IMR-90 (cell line): Measurements from ENCODE around the gene PRMT1. TPM values are rescaled to one million over a fixed set of nuclear protein-coding genes. Genes with fewer than 3 reads are reported as not detected.

Experiments used
- ATAC-seq: fragments of 200-7000 bp; cut with Tn5 transposase; 2 replicates; pipeline ENCODE4 v1.9.1; 2020; ENCODE audit warnings: low read depth, mild to moderate bottlenecking, moderate library complexity
- BruUV-seq: library from RNA; stranded (reverse); fragments of 400-500 nt; replicated peaks from 2 replicates; lab custom pipeline; 2021; lab: Mats Ljungman, UMichigan
- CTCF ChIA-PET: fragments of 300-600 bp; formaldehyde crosslinking; extraction: SDS; loops from one replicate; lab custom pipeline; 2021; ENCODE audit warnings: antibody characterized with exemption; lab: Yijun Ruan, JAX
- POLR2A ChIA-PET: fragments of 300-600 bp; sonication (Branson Sonifier 250); formaldehyde crosslinking; loops from one replicate; lab custom pipeline; 2022; ENCODE audit warnings: antibody characterized with exemption; ENCODE audit not compliant: unreplicated experiment; lab: Charles Lee
- DNase-seq: peaks from one replicate; pipeline ENCODE4 v3.0.0; 2013
- H2AFZ ChIP-seq: replicated peaks from 2 replicates; pipeline ENCODE3; 2013; ENCODE audit warnings: low read length, mild to moderate bottlenecking; ENCODE audit not compliant: poor library complexity
- H2AK5ac ChIP-seq: 2 replicates; pipeline ENCODE4 v1.6.1; 2013; ENCODE audit warnings: low read depth, low read length, inconsistent platforms
- H2AK9ac ChIP-seq: replicated peaks from 2 replicates; pipeline ENCODE3; 2013; ENCODE audit warnings: mild to moderate bottlenecking, low read depth, low read length, moderate library complexity; ENCODE audit not compliant: poor library complexity
- H2BK120ac ChIP-seq: 2 replicates; pipeline ENCODE4 v1.6.1; 2013; ENCODE audit warnings: low read depth, low read length, inconsistent platforms
- H2BK15ac ChIP-seq: 3 replicates; pipeline ENCODE4 v1.6.1; 2013; ENCODE audit warnings: low read depth, low read length, inconsistent platforms
- H2BK20ac ChIP-seq: 2 replicates; pipeline ENCODE4 v1.6.1; 2013; ENCODE audit warnings: low read depth, mild to moderate bottlenecking, inconsistent platforms, low read length, moderate library complexity
- H2BK5ac ChIP-seq: 2 replicates; pipeline ENCODE4 v1.6.1; 2013; ENCODE audit warnings: mild to moderate bottlenecking, low read depth, low read length, inconsistent platforms; ENCODE audit not compliant: poor library complexity, severe bottlenecking
- H3K14ac ChIP-seq: replicated peaks from 2 replicates; pipeline ENCODE4 v1.6.1; 2013; ENCODE audit warnings: low read depth, low read length, inconsistent platforms
- H3K18ac ChIP-seq: 2 replicates; pipeline ENCODE4 v1.6.1; 2013; ENCODE audit warnings: low read depth, low read length, control low read depth
- H3K23ac ChIP-seq: 2 replicates; pipeline ENCODE4 v1.6.1; 2013; ENCODE audit warnings: low read depth, low read length, inconsistent platforms
- H3K27ac ChIP-seq: 2 replicates; pipeline ENCODE4 v1.5.1; 2013; ENCODE audit warnings: mild to moderate bottlenecking, control low read depth, low read length; ENCODE audit not compliant: insufficient read depth
- H3K27me3 ChIP-seq: 2 replicates; pipeline ENCODE4 v1.6.1; 2013; ENCODE audit warnings: low read length; ENCODE audit not compliant: control insufficient read depth, insufficient read depth
- H3K36me3 ChIP-seq: 2 replicates; pipeline ENCODE4 v1.6.1; 2013; ENCODE audit warnings: low read length, mixed read lengths; ENCODE audit not compliant: control insufficient read depth, insufficient read depth
- H3K4ac ChIP-seq: 2 replicates; pipeline ENCODE4 v1.6.1; 2013; ENCODE audit warnings: low read depth, low read length, inconsistent platforms
- H3K4me1 ChIP-seq: 2 replicates; pipeline ENCODE4 v1.6.1; 2013; ENCODE audit warnings: low read length, mixed read lengths; ENCODE audit not compliant: control insufficient read depth, insufficient read depth
- H3K4me2 ChIP-seq: 2 replicates; pipeline ENCODE4 v1.6.1; 2013; ENCODE audit warnings: low read depth, mild to moderate bottlenecking, control low read depth, low read length, moderate library complexity
- H3K4me3 ChIP-seq: 2 replicates; pipeline ENCODE4 v1.5.1; 2013; ENCODE audit warnings: low read depth, mild to moderate bottlenecking, control low read depth, low read length, moderate library complexity; ENCODE audit not compliant: insufficient read depth
- H3K56ac ChIP-seq: 2 replicates; pipeline ENCODE4 v1.6.1; 2013; ENCODE audit warnings: low read length, inconsistent platforms; ENCODE audit not compliant: insufficient read depth; ENCODE audit errors: extremely low read depth
- H3K79me1 ChIP-seq, 2 experiments: 2 replicates each; pipeline ENCODE4 v1.6.1; 2013; ENCODE audit warnings: low read length in 2 of 2, inconsistent platforms in 1 of 2, low read depth in 1 of 2
- H3K9ac ChIP-seq: 2 replicates; pipeline ENCODE4 v1.6.1; 2013; ENCODE audit warnings: low read depth, low read length, control low read depth
- H3K9me1 ChIP-seq: 2 replicates; pipeline ENCODE4 v1.6.1; 2013; ENCODE audit warnings: low read length, inconsistent platforms; ENCODE audit not compliant: insufficient read depth
- H3K9me3 ChIP-seq: 2 replicates; pipeline ENCODE4 v1.6.1; 2013; ENCODE audit warnings: low read length; ENCODE audit not compliant: control insufficient read depth, insufficient read depth
- H4K20me1 ChIP-seq: 2 replicates; pipeline ENCODE4 v1.6.1; 2013; ENCODE audit warnings: low read length, inconsistent platforms; ENCODE audit not compliant: insufficient read depth
- H4K5ac ChIP-seq: 2 replicates; pipeline ENCODE4 v1.6.1; 2013; ENCODE audit warnings: mild to moderate bottlenecking, low read depth, low read length, control low read depth
- H4K8ac ChIP-seq, 2 experiments: 2 replicates each; pipeline ENCODE4 v1.6.1; 2013; ENCODE audit warnings: low read depth in 2 of 2, low read length in 2 of 2, control low read depth in 1 of 2, inconsistent platforms in 1 of 2
- H4K91ac ChIP-seq: 2 replicates; pipeline ENCODE4 v1.6.1; 2013; ENCODE audit warnings: low read depth, low read length, inconsistent platforms; ENCODE audit not compliant: insufficient read depth
- BHLHE40 ChIP-seq: fragments of 150-350 bp; IDR thresholded peaks from 2 replicates; pipeline ENCODE4 v1.6.1; 2016; ENCODE audit warnings: mild to moderate bottlenecking, low read depth, low read length
- CEBPB ChIP-seq: IDR thresholded peaks from 2 replicates; pipeline ENCODE4 v1.6.1; 2012; ENCODE audit warnings: low read depth, low read length, improper control_type of control experiment
- CTCF ChIP-seq: conservative IDR thresholded peaks from 2 replicates; pipeline ENCODE4 v1.5.1; 2012; ENCODE audit warnings: mild to moderate bottlenecking, low read depth, low read length, improper control_type of control experiment
- ELK1 ChIP-seq: fragments of 150-350 bp; IDR thresholded peaks from 2 replicates; pipeline ENCODE4 v1.6.1; 2016; ENCODE audit warnings: low read depth, mild to moderate bottlenecking, low read length, moderate library complexity, borderline replicate concordance
- FOS ChIP-seq: fragments of 150-350 bp; IDR thresholded peaks from 2 replicates; pipeline ENCODE4 v1.6.1; 2016; ENCODE audit warnings: low read depth, low read length
- MAFK ChIP-seq: IDR thresholded peaks from 2 replicates; pipeline ENCODE4 v1.6.1; 2012; ENCODE audit warnings: low read depth, low read length, improper control_type of control experiment
- MAZ ChIP-seq: IDR thresholded peaks from 2 replicates; pipeline ENCODE4 v1.6.1; 2012; ENCODE audit warnings: low read depth, mild to moderate bottlenecking, low read length, improper control_type of control experiment, moderate library complexity, borderline replicate concordance
- MXI1 ChIP-seq: IDR thresholded peaks from 2 replicates; pipeline ENCODE4 v1.6.1; 2012; ENCODE audit warnings: low read depth, mild to moderate bottlenecking, low read length, moderate library complexity, borderline replicate concordance
- POLR2A ChIP-seq: IDR thresholded peaks from 2 replicates; pipeline ENCODE4 v1.6.1; 2012; ENCODE audit warnings: mild to moderate bottlenecking, low read depth, low read length
- RCOR1 ChIP-seq: IDR thresholded peaks from 2 replicates; pipeline ENCODE4 v1.6.1; 2012; ENCODE audit warnings: mild to moderate bottlenecking, low read length, improper control_type of control experiment; ENCODE audit not compliant: insufficient replicate concordance
- RFX5 ChIP-seq: IDR thresholded peaks from 2 replicates; pipeline ENCODE4 v1.8.0; 2012; ENCODE audit warnings: low read depth, mild to moderate bottlenecking, low read length, moderate library complexity
- SMC3 ChIP-seq: fragments of 150-350 bp; IDR thresholded peaks from 2 replicates; pipeline ENCODE4 v1.6.1; 2016; ENCODE audit warnings: low read depth, mild to moderate bottlenecking, antibody characterized with exemption, low read length, moderate library complexity
- USF2 ChIP-seq: fragments of 150-350 bp; IDR thresholded peaks from 2 replicates; pipeline ENCODE4 v1.6.1; 2017; ENCODE audit warnings: mild to moderate bottlenecking, antibody characterized with exemption, low read length, low read depth
- WGBS, 2 experiments: methylation state at CpG; one replicate each; pipeline versions ENCODE4 v1.1.5 to v1.1.7; 2013; ENCODE audit warnings: missing lambda C conversion rate in 2 of 2; ENCODE audit not compliant: insufficient read length in 1 of 2; ENCODE audit errors: extremely low coverage in 2 of 2; 5-methylcytosine and 5-hydroxymethylcytosine counted together
- dilution Hi-C: fragments of 300-500 bp; cut with HindIII; formaldehyde crosslinking; loops from one replicate; pipeline ENCODE4 v1.14.3; 2018; ENCODE audit warnings: low sequenced_read_pairs; ENCODE audit not compliant: unreplicated experiment
- in situ Hi-C: fragments of 300-500 bp; cut with MboI; formaldehyde crosslinking; loops from 3 replicates; pipeline ENCODE4 v1.14.3; 2019; ENCODE audit warnings: low sequenced_read_pairs, inconsistent platforms, mixed read lengths
- intact Hi-C: fragments of 100-400 bp; cut with micrococcal nuclease; formaldehyde crosslinking; loops from 2 replicates; pipeline ENCODE4 v1.10.0; 2022
- polyA plus RNA-seq, 3 experiments: library from polyadenylated mRNA; depleted of rRNA; stranded (reverse); fragments of >200 nt; gene quantifications; 2 replicates each; pipeline ENCODE4 v1.2.3, GENCODE V29; 2012; ENCODE audit warnings: low replicate concordance in 1 of 3
- total RNA-seq: library from RNA; depleted of rRNA; stranded (reverse); fragments of >200 nt; gene quantifications from 2 replicates; pipeline ENCODE4 v1.2.3, GENCODE V29; 2012

The PRMT1 gene
- total and polyA plus RNA-seq, 2 of the 4 experiments (the other 2 are of a cell fraction): 497 to 840 TPM

GRCh38 chr19:49632576-49632975, 44.5 kb upstream of the PRMT1 start:
- H3K4me2 ChIP-seq: no peak overlapping the region
- in situ Hi-C loops: no loop called here
- no TSS peak for BruUV-seq
- H3K18ac ChIP-seq: no peak overlapping the region
- no peak overlapping the region for H3K14ac ChIP-seq
- H2AK5ac ChIP-seq: no peak overlapping the region
- peaks cover 2% of the 10 kb centered on the region; the same call in 1 of the 2 replicates for H3K4me1 ChIP-seq
- H3K9me1 ChIP-seq: peaks cover 9% of the 10 kb centered on the region; the same call in 1 of the 2 replicates
- no peak for ATAC-seq
- no peak overlapping the region for H3K23ac ChIP-seq
- H4K91ac ChIP-seq: no peak overlapping the region
- intact Hi-C loops: no loop called here
- no peak overlapping the region for H2BK20ac ChIP-seq
- no peaks in the 10 kb centered on the region for H3K9me3 ChIP-seq
- no peak overlapping the region for H4K5ac ChIP-seq
- POLR2A ChIA-PET: no interaction called here
- H3K27ac ChIP-seq: no peak overlapping the region
- no peak overlapping the region for H2BK120ac ChIP-seq
- H2BK15ac ChIP-seq: no peak overlapping the region
- H3K9ac ChIP-seq: no peak overlapping the region
- no peak overlapping the region for H3K4ac ChIP-seq
- no peak overlapping the region for H2BK5ac ChIP-seq
- H2AK9ac ChIP-seq: no peak overlapping the region
- no peak overlapping the region; a peak in 1 of 4 replicates for H4K8ac ChIP-seq
- dilution Hi-C loops: no loop called here
- TF ChIP-seq MAZ (no peak), ELK1 (no peak), MXI1 (no peak), RFX5 (no peak), POLR2A (no peak), MAFK (no peak), CEBPB (no peak), FOS (no peak), USF2 (no peak), SMC3 (no peak), CTCF (no peak), BHLHE40 (no peak), RCOR1 (no peak)
- H3K4me3 ChIP-seq: no peak overlapping the region
- DNase-seq: no peak
- no peaks in the 10 kb centered on the region for H3K27me3 ChIP-seq
- peaks cover 0 to 36% of the 10 kb centered on the region in 2 experiments; a peak in 2 of 4 replicates for H3K79me1 ChIP-seq
- H3K36me3 ChIP-seq: peaks cover 17% of the 10 kb centered on the region
- CTCF ChIA-PET: no interaction called here
- no peak overlapping the region for H2AFZ ChIP-seq
- H3K56ac ChIP-seq: no peak overlapping the region
- no CpG with 5 or more reads among the region's 5 CpGs for WGBS, 2 experiments
- H4K20me1 ChIP-seq: no peaks in the 10 kb centered on the region
